Left colon (tissue), 2 donors: Measurements from ENCODE around the gene IRF9. TPM values are rescaled to one million over a fixed set of nuclear protein-coding genes. Genes with fewer than 3 reads are reported as not detected.

ENCODE experiments used
- ATAC-seq: fragments of 200-7000 bp; cut with Tn5 transposase; one replicate; pipeline ENCODE4 v1.9.1; 2020; ENCODE audit warnings: mild to moderate bottlenecking, moderate library complexity
- DNase-seq, 2 donors: peaks; one replicate each; pipeline ENCODE4 v3.0.0-alpha.2; 2020
- intact Hi-C, 2 donors: fragments of 100-400 bp; cut with DNase I in 1 of 2; cut with micrococcal nuclease in 1 of 2; formaldehyde crosslinking; loops; one replicate each; pipeline versions ENCODE4 v1.11.2 to v1.14.0; 2022; cut with DNase I, micrococcal nuclease
- total RNA-seq, 2 donors: library from RNA; stranded (reverse); fragmentation: NEBNext Ultra II Directional; extraction: Animal tissue kit (Norgen Biotek cat#: 25700); gene quantifications; one replicate each; pipeline ENCODE4 v1.2.1, GENCODE V29; 2021
- donor health status: DM: no; HTN: no; CAD: no.
- donor health status: DM: yes; HTN: yes; CAD: no.

IRF9 gene
- total RNA-seq, 2 donors from 2014 or later = 53.7 to 105 TPM

GRCh38 chr14:24167469-24168114, 6.5 kb downstream of the IRF9 start:
- intact Hi-C loops = no loop called here
- DNase-seq (no peak), ATAC-seq (no peak)

DNA sequence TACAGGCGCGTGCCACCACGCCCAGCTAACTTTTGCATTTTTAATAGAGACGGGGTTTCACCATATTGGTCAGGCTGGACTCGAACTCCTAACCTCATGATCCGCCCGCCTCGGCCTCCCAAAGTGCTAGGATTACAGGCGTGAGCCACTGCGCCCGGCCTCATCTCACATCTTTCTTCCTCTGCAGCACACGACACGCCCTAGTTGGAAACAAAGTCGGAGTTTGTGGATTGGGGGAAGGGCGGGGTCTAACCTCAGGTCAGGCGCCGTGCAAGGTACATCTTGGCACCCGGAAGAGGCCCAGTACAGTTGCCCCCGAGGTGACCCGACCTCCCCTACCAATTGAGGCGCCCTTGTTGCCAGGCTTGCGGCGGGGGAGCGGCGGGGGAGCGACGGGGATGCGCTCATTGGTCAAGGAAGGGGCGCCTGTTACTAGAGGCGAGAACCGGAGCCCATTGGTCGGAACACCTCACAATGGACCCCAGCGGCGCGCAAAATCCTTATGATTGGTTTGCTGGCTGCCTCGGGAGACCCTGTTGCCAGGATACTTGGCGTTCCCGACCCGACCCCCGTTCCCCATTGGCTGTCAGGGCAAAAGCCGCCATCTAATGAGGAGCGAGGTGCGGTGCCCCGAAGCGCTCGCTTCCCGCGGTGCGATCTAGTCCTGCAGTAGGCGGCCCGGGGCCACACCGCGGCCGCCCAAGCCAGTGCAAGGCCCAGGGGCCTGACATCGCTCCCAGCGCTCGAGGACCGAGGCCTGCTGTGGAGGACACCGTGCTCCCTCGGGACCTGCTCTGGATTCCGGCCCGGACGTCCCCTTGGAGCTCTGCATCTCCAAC, 10.6 kb downstream of the IRF9 start, which contains the start of gene REC8:
Gene REC8 (plus strand): TSS at position 659 of the 839 bp plus-strand sequence. CDS start 473 bp downstream, outside the sequence.
- intact Hi-C loops = no loop called here
- peak; percentile 42 for ATAC-seq
- DNase-seq = peak; percentile 58 to 75

- DNase-seq (no peak), ATAC-seq (no peak)
- intact Hi-C loops = no loop called here
Observed at GRCh38 chr14:24172261-24172860, 11.3 kb downstream of the IRF9 start.

- intact Hi-C loops = no loop called here
- ATAC-seq (no peak), DNase-seq (no peak)
Observed at GRCh38 chr14:24172871-24173281, 11.8 kb downstream of the IRF9 start.

- no peak for ATAC-seq
- intact Hi-C loops = no loop called here
- no peak for DNase-seq
Observed at GRCh38 chr14:24176599-24176998, 15.5 kb downstream of the IRF9 start.

DNA sequence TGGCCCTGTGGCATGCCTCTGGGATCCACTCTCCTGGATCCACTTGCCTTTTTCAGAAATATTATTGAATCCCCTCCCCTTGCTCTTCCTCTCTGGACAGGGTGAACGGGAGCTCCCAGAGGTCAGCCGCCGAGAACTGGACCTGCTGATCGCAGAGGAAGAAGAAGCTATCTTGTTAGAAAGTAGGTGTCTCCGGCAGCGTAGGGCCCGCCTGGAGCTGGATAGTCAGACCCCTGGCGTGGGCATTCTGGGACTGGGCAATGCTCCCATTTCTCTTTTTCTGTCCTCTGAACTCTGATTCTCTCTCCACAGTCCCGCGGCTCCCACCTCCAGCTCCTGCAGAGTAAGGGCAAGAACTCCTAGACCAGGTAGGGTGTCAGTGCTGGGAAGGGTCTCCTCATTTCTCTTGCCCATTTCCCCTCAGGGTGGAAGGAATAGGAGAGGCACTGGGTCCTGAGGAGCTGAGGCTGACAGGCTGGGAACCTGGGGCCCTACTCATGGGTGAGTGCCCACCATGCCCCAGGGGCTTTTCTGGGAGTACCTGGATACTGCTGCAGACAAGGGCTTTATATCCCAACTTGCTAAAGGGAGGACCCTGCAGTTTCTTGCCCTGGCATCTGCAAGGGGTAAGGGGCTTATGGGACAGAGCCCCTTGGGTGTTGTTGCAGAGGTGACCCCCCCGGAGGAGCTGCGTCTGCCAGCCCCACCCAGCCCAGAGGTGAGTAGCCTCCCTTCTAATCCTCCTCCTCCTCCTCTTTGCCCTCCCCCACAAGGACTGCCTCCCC, 16.2 kb downstream of the IRF9 start:
- intact Hi-C loops = no loop called here
- DNase-seq (no peak), ATAC-seq (no peak)

- no peak for DNase-seq
- intact Hi-C loops = no loop called here
Observed at GRCh38 chr14:24177891-24178290, 16.8 kb downstream of the IRF9 start.

GRCh38 chr14:24178399-24179178, 17.5 kb downstream of the IRF9 start:
- DNase-seq (no peak), ATAC-seq (no peak)
- intact Hi-C loops = no loop called here

More at GRCh38 chr14:24177891-24178290, 16.8 kb downstream of the IRF9 start:
- ATAC-seq = no peak

DNA sequence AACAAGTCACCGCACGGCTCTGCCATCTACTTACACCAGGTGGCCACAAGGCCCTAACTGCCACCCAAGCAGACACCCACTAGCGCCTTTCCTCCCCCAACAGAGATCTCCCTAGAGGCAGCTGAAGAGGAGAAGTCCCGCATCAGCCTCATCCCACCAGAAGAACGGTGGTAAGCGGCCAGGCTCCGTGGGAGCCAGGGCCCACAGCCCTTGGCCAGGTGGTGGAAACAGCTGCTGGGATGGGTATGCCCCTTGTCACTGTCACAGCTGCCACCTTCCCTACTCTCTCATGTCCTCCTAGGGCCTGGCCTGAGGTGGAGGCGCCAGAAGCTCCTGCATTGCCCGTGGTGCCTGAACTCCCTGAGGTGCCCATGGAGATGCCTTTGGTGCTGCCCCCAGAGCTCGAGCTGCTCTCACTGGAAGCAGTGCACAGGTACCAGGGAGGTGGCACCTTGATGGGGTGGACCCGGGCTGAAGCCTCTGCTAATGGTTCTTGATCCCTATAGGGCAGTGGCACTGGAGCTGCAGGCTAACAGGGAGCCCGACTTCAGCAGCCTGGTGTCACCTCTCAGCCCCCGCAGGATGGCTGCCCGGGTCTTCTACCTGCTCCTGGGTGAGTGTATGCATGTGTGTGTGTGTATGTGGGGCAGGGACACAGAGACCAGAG, 18.4 kb downstream of the IRF9 start:
- intact Hi-C loops = no loop called here
- ATAC-seq = no peak
- DNase-seq = no peak

- ATAC-seq (peak; percentile 11), DNase-seq (no peak)
- intact Hi-C loops = no loop called here
Observed at GRCh38 chr14:24179961-24180796, 19.1 kb downstream of the IRF9 start.

GRCh38 chr14:24181371-24182077, 20.5 kb downstream of the IRF9 start:
- no peak for DNase-seq
- no peak for ATAC-seq
- intact Hi-C loops = no loop called here

GRCh38 chr14:24182110-24182882, 21.2 kb downstream of the IRF9 start:
- intact Hi-C loops = no loop called here
- ATAC-seq = no peak
- DNase-seq = no peak

GRCh38 chr14:24183014-24183481, 22.0 kb downstream of the IRF9 start:
- intact Hi-C loops = no loop called here
- no peak for DNase-seq

GRCh38 chr14:24184104-24184970, 23.3 kb downstream of the IRF9 start:
- no peak for DNase-seq
- no peak for ATAC-seq
- intact Hi-C loops = no loop called here

More at GRCh38 chr14:24183014-24183481, 22.0 kb downstream of the IRF9 start:
- ATAC-seq = no peak

- intact Hi-C loops = no loop called here
- no peak for ATAC-seq
- no peak for DNase-seq
Observed at GRCh38 chr14:24185026-24185425, 24.0 kb downstream of the IRF9 start.
